DMS 273 (cell line): ENCODE results near the gene PWP1.

Experiments used
- DNase-seq: peaks from one replicate; lab custom pipeline; 2025; ENCODE audit not compliant: unreplicated experiment; lab: John Stamatoyannopoulos, UW

PWP1 gene

DNA sequence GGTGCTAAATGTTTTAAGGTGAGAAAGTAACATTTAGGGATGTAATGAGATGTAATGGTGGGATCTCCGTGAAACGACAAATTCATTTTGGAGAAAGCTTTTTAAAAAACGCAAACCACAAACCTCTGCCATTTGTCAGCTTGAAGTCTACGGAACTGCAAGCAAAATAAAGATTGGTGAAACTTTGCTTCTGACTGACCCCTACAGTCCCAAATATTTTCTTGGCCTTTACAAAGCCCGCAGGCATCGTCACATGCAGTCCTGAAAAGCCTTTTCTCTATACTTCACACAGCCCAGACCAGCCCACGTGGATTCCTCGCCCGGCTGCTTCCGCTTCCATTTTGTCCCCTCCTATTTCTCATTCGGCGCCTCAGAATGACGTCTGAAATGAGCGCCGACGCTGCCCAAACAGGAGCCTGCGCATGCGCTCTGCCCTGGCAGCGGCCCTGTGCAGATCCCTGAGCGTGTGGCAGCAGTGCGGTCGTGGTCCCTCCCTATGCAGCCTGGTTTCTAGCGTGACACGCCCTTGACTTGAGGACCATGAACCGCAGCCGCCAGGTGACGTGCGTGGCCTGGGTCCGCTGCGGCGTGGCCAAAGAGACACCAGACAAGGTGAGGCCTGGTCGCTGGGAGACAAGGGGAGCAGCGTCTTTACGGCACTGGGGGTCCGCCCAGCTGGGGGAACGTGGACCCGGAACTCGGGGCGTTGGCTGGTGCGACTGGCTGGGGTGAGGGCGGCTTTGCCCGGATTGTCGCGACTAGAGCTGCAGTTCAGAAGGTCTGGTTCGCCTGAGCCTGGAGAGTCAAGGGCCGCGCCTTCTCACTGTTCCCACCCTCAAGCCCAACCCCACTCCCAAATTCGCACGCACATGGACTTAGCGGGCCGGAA is at the start of gene PWP1:
Gene PWP1, plus strand, starts transcription at position 440 of the 889 bp plus-strand sequence. Its CDS starts 101 bp downstream, at position 541.
- peak; percentile 96 for DNase-seq

DNA sequence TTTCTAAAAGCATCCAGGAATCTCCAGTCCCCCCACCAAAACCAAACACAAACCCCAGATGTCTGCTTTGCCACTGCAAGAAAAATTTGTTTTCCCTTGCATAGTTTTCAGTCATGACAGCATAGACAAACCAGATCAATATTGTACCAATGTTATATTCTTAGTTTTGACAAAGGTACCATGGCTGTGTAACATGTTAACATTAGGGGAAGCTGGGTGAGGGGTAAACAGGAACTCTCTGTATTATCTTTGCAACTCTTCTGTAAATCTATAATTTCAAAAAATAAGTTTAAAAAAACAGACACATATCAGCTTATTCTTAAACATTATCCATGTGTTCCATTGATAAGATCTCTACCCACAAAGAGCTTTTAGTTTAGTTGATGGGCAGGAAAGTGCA is 44.4 kb upstream of the PWP1 start:
- no peak for DNase-seq

DNA sequence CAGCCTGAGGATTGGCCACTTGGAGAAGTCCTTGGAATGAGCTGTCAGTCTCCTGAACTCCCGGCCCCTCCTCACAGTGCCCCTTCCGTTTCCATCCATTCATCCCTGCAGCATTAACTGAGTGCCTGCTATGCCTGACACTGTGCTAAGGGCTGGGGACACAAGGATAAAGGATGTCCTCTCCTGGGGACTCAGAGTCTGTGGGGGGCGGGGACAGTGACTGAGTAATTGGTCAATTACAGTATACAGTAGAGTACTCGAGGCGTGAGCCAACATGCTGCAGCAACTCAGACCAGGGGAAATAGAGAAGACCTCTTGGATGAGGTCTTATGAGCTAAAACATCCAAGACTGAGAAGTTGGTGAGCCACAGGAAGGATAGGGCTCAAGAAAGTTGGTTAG is 43.4 kb upstream of the PWP1 start:
- no peak for DNase-seq

DNA sequence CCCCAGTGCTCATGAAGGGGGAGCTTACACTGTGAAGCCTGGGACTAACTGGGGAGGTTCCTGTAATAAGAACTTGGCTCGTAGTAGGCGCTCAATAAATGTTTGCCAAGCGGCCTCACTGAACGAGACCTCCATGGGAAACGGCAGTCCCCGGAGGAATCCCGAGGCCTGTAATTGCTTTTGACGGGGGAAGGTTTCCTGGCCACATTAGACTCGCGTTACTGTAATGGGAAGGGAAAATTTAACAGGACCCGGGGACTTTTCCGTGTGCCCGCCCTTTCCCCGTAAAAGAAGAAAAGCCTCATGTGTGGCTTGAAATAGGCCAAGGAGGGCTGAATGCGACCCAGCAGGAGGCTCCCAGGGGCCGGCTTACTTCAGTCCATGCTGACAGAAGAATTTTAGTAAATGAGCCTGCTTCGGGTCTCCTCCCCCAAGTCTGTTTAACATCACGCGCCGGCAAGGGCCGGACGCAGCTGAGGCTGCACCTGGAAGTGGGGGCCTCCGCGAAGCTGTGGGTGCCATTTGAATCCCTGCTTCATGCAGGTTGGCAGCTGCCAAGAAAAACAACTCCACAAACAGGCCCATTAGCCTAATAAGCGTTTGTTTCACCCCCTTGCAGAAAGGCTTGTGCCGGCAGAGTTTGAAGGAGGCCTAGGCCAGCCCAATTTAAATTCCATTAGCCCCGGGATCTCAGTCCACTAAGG is 39.8 kb upstream of the PWP1 start:
- peak; percentile 45 for DNase-seq

DNA sequence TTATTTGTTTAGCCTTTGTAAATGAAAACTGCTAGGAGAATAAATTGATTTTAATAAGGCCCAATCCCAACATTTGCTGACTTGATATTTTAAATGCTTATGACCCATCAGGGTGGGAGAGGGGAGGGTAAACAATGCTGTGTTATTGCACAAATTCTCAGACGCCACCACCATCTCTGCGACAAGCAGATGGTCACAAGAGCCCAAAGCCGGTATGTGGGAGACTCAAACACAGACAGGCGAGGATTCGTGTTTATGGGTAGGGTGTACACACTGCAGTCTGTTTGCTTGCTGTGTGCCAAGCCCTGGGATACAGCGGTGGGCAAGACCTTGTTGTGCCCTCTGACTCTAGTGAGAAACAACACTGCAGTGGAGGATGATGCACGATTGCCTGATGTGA is 39.2 kb upstream of the PWP1 start:
- no peak for DNase-seq

DNA sequence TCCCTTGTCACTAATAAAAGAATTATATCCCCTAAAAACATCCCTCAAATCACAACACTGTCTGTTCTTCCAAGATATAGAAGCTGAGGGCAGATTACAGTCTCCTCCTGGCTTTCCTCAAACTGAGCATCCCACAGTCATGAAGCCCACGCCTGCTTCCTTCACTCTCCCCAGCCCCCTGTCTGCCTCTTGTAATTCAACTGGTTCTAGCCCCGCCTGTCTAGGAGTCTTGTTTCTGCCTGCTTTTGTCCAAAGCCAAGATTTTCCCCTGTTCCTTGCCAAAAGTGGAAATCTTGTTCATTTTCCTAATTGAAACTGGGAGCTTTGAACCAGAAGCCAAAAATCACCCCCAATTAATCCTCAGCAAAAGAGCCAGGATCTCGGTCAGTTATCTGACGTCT is 35.9 kb upstream of the PWP1 start:
- DNase-seq: no peak

DNA sequence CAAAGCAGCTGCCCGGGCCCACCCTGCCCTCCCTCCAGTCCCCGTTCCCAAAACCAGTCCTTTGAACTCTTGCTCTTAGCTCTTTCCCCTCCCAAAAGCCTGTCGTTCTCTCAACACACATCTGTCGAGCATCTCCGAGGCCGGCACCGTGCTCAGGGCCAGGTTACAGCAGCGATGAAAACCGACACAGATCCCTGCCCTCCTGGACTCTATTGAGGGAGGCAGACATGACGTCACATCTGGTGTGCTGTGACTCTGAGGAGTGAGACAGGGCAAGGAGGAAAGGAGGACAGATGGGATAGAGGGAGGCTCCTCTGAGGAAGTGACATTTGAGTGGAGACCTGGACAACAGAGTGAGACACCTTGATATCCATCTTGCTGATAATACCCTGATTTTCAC is 34.6 kb upstream of the PWP1 start:
- DNase-seq: peak; percentile 24

DNA sequence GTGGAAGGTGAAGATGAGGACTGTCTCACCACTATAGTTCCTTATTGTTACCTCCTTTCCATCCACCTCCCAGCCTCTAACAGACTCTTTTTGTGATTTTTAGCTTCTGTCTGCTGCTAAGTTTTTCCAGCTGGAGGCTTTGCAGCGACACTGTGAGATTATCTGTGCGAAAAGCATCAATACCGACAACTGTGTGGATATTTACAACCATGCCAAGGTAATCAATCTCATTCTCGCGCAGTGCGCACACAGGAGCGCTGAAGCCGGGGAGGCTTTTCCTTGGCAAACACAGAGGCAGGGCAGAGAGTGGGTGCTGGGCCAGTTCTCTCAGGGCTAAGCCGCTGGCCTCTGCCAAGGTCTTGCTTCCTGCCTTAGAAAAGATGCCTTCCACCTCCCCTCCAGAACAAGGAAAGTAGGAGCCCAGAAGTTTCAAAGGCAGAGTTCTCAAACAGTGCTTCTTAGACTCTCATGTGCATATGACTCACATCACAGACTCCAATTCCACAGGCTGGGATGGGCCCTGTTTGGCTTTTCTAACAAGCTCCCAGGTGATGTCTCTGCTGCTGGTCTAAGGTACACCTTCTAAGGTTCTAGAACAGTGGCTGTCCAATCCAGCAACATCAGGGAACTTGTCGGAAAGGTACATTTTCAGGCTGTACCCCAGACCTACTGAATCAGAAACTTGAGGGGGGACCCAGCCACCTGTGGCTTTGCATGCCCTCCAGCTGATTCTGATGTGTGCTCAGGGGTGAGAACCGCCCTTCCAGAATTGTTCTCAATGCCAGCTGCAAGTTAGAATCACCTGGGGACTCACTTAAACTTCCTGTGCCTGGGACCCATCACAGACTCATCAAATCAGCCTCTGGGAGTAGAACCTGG is 33.8 kb upstream of the PWP1 start:
- DNase-seq: no peak

DNA sequence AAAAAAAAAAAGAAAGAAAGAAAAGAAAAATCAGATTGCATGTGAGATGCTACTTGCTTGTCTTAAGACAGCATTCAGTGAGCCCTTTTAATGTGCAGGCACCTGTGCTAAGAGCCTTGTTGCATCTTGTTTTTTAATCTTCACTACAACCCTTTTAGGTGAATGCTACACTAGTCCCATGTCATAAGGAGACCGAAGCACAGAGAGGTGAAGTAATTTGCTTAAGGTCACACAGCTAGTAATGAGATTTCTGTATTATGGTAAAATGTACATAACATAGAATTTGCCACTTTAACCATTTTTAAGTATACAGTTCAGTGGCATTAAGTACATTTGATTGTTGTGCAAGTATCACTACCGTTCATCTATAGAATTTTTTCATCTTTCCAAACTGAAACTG is 32.1 kb upstream of the PWP1 start:
- no peak for DNase-seq

DNA sequence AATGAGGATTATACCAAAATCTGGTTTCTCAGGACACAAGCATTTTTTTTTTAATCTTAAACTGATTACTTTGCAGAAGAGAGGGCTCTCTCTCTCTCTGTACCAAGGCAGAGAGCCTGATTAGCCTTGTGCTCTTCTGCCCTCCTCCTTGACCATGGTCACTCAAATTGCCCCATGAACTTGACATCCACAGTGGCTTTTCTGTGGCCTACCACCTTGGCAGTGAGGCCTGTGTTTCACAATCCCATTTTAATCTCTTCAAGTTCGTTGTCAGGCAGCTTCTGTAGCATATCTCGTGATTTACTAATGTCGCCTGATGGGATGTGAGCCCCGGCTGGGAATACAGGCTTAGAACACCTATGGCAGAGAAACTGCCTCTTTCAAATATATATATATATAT is 30.7 kb upstream of the PWP1 start:
- DNase-seq: no peak

DNA sequence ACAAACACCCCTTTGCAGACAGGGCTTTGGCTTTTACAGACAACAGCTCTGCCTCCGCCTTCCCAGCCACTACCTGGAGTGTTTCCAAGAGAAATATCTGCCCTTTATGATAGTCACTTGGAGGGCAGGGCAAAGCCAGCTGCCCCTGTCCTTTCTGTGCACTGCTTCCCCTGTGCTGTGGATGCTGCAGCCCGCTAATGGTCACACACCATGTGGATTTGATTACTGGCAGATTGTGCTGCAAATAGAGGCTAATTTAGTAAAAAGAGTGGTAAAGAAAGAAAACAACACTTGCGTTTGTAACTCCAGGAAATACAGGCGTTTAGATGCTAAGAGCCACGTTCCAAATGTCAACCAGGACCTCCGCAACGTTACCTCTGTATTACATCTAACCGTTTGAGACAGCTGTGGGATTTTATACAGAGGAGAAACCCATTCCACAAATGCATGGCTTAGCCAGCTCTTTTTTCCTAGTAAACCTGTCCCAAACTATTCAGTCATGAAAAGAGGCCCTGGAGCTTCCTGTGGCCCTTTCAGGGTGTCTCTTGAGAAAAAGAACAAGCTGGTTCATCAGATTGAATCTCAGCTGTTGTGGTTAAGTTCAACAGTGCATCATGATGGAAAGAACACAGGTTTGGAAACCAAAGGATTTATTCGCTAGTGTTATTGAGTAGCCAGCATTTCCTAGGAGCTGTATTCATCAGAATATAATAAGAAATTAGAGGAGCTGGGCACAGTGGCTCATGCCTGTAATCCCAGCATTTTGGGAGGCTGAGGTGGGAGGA is 30.1 kb upstream of the PWP1 start:
- peak; percentile 4 for DNase-seq

DNA sequence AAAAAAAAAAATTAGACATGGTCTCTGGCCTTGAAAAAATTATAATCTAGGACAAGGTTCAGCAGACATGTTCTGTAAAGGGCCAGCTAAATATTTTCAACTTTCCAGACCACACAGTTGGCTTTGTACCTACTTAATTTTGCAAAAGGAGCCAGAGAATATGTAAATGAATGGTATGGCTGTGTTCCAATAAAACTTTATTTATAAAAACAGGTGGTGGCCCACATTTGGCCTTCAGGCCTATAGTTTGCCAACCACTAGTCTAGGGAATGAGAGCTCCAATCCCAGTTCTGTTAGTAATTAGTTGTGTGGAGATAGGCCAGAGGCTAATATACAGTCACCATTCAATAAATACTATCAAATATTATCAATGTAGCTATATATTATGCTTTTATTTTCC is 29.3 kb upstream of the PWP1 start:
- no peak for DNase-seq

DNA sequence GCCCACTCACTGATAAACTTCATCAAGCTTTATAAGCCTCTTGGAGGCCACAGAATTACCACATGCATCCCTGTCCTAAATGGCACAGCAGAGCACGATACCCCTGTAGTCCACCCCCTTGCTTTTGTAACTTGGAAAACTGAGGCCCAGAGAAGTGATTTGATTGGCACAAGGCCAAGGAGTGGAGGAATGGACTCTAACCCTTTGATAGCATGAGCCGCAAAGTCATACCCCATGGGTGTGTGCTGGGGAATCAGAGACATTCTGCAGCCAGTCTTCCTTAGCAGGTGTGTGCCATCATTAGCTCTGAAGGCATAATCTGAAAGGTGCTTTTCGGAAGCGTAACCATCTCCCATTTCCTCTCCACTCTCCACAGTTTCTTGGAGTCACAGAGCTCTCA is 28.5 kb upstream of the PWP1 start:
- no peak for DNase-seq

DNA sequence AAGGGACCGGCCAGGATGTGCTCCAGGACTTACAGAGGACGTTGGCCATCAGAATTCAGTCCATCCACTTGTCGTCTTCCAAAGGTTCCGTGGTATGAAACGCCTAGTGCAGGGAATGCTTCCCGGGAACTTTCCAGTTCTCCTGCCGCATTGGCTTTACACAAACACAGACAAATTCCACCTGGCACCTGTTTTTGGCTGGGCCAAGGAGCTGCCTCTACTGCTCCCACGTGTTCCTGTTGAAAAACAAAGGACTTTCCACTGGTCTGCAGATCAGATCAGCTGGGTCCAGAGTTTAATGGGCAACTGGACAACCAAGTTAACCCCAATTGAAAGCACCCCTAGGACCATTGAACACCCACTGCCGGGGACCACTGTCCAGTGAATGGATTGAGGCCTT is 28.0 kb upstream of the PWP1 start:
- DNase-seq: no peak

DNA sequence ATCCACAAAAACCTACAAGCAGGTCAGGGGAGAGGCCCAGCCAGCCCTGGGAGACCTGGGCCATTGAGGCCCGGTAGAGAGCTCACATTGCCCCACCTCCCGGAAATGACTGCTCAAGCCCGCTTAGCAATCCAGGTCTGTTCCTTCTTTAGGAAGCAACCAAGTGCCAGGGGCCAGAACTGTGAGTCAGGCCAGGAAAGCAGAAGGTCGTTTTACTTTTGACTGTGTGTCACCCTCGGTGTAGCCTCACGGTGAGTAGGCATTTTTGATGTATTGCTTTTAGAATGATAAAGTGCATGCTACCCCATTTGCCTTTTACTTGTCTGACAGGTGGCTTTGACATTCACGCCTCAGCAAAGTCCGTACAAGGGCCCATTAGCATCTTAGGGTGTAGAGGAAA is 25.4 kb upstream of the PWP1 start:
- DNase-seq: no peak

DNA sequence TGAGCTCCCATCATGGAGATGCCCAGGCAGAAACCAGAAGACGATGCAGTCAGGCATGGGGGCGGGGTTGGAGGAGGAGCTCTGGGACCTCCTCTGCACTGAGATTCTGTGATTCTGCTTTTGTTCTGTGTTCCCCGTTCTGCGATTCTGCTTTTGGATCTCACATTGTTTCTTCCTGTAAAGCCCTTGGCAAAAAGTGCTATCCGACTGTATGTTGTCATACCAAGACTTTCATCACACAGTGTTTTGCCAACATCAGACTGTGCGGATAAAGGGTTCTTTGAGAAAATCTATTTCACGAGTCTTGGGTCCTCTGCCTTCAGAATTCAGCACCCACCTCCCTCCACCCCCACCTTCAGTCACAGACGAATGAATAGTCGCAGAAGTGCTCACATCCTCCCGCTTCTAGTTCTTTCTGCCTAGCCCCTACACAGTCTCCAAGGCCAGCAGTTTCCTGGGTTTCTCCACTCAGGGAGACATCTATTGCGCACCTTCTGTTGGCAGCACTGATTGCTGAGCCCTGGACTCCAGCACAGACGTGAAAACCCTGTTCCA is 24.7 kb upstream of the PWP1 start:
- no peak for DNase-seq

DNA sequence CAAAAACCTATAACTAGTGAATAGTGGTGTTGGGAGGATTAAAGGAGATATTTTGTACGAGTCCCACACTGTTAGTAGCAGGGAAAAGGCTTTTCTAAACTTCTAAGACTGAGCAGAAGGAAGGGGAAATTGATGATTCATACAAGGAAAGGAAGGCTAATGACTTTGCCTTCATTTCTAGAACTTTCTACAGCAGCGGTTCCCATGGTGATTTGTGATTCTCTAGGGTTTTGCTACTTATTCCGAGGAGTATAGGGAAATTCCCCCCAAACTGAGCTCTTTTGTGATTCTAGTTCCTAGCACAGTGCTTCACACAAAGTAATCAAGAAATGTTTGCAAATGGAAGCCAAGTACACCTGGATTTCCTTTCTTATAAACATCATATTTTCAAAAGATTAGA is 23.8 kb upstream of the PWP1 start:
- DNase-seq: no peak

DNA sequence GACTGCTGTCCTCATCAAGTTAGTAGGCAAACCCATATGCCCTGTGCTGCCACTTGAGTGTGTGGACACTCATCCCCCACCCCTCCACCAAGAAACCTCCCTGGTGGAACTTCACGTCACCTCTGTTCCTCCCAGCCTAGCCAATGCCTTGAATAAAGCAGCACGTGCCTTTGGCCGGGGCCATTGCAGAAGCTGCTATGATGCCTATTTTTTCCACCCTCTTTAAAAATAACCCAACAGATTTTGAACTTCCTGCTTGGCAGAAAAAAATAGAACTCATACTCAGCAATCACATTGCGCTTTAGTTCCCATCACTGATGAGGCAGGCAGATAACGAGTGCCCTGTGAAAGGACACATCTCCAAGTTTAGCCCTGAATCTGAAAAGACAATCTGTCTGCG is 23.1 kb upstream of the PWP1 start:
- DNase-seq: no peak

DNA sequence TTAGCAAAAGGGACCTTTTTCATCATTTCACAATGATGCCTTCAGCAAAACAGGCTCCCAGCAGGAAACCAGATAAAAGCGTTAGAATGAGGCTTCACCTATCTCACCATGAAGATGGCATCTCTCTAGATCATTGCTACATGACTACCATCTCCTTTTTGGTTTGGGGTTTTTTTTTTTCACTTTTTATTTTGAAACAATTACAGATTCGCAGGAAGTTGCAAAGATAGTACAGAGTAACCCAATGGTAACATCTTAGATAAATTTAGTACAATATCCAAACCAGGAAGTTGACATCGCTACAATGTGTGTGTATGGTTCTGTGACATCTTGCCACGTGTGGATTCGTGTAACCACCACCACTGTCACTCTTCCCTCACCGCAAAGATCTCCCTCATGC is 22.3 kb upstream of the PWP1 start:
- no peak for DNase-seq

DNA sequence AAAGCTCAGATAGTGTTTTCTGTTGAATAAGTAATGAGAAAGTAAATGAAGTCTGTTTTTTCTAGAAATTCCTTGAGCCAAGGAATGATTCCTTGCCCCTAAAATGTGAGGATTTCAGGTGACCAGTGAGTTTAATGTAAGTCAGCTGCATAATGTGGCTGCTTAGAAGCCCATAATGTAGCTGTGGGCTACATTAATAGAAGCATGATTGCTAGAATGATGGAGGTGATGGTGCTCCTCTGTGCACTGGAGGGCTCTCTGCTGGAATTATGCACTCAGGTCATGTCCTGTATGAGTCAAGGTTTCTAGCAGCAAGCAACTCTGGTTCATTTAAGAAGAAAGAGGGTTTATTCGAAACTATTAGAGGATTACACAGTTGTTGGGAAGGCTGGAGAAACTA is 19.6 kb upstream of the PWP1 start:
- no peak for DNase-seq
